Mesendoderm (in vitro differentiated cells): Measurements from ENCODE around the gene FRZB.

Source experiments
- DNase-seq: peaks from one replicate; pipeline ENCODE4 v3.0.0; 2013
- H2AK5ac ChIP-seq: 2 replicates; pipeline ENCODE4 v1.6.1; 2013; ENCODE audit warnings: low read length, inconsistent platforms
- H2BK120ac ChIP-seq: 2 replicates; pipeline ENCODE4 v1.6.1; 2013; ENCODE audit warnings: low read depth, mild to moderate bottlenecking, low read length, moderate library complexity, mixed read lengths
- H2BK15ac ChIP-seq: replicated peaks from 2 replicates; pipeline ENCODE4 v1.6.1; 2013; ENCODE audit warnings: low read depth, mild to moderate bottlenecking, moderate library complexity
- H2BK5ac ChIP-seq: 2 replicates; pipeline ENCODE4 v1.6.1; 2013; ENCODE audit warnings: low read length, inconsistent platforms
- H3K18ac ChIP-seq: 2 replicates; pipeline ENCODE4 v1.6.1; 2013; ENCODE audit warnings: mild to moderate bottlenecking, low read length, mixed read lengths
- H3K23ac ChIP-seq: one replicate; pipeline ENCODE4 v1.6.1; 2013; ENCODE audit warnings: low read length
- H3K27ac ChIP-seq: 2 replicates; pipeline ENCODE4 v1.5.1; 2013; ENCODE audit warnings: low read depth, mild to moderate bottlenecking, inconsistent platforms, low read length, moderate library complexity
- H3K27me3 ChIP-seq: 2 replicates; pipeline ENCODE4 v1.6.1; 2013; ENCODE audit warnings: low read length, control low read depth, mild to moderate bottlenecking, inconsistent platforms; ENCODE audit not compliant: insufficient read depth, poor library complexity
- H3K36me3 ChIP-seq: 2 replicates; pipeline ENCODE4 v1.6.1; 2013; ENCODE audit warnings: low read length, inconsistent platforms; ENCODE audit not compliant: control insufficient read depth, insufficient read depth
- H3K4ac ChIP-seq: one replicate; pipeline ENCODE4 v1.6.1; 2013; ENCODE audit warnings: low read depth, mild to moderate bottlenecking, low read length, moderate library complexity
- H3K4me1 ChIP-seq: 2 replicates; pipeline ENCODE4 v1.6.1; 2013; ENCODE audit warnings: low read depth, low read length, inconsistent platforms; ENCODE audit not compliant: control insufficient read depth
- H3K4me2 ChIP-seq: 2 replicates; pipeline ENCODE4 v1.6.1; 2013; ENCODE audit warnings: low read length
- H3K4me3 ChIP-seq: 2 replicates; pipeline ENCODE4 v1.5.1; 2013; ENCODE audit warnings: mild to moderate bottlenecking, low read length
- H3K56ac ChIP-seq: one replicate; pipeline ENCODE4 v1.6.1; 2013; ENCODE audit warnings: low read length
- H3K79me1 ChIP-seq: 2 replicates; pipeline ENCODE4 v1.6.1; 2013; ENCODE audit warnings: low read length, inconsistent platforms
- H3K79me2 ChIP-seq: 2 replicates; pipeline ENCODE4 v1.6.1; 2013; ENCODE audit warnings: mild to moderate bottlenecking, low read length; ENCODE audit not compliant: control insufficient read depth, insufficient read depth
- H3K9ac ChIP-seq: 2 replicates; pipeline ENCODE4 v1.6.1; 2013; ENCODE audit warnings: low read length, inconsistent platforms
- H4K5ac ChIP-seq: one replicate; pipeline ENCODE4 v1.6.1; 2013; ENCODE audit warnings: low read length
- H4K8ac ChIP-seq: one replicate; pipeline ENCODE4 v1.6.1; 2013; ENCODE audit warnings: low read depth, mild to moderate bottlenecking, control low read depth, low read length, moderate library complexity
- WGBS: extraction: QIAGEN DNeasy Blood & Tissue Kit; methylation state at CpG from one replicate; pipeline ENCODE4 v1.1.7; 2013; ENCODE audit warnings: low lambda C conversion rate, missing lambda C conversion rate; ENCODE audit not compliant: insufficient coverage; ENCODE audit errors: extremely low coverage; 5-methylcytosine and 5-hydroxymethylcytosine counted together

FRZB gene

GRCh38 chr2:182870227-182870626 lies 3.8 kb upstream of the FRZB start:
- Histone ChIP-seq H3K4ac (no peak overlapping the region), H3K4me3 (no peak overlapping the region), H2BK120ac (no peak overlapping the region), H3K36me3 (no peaks in the 10 kb centered on the region), H2AK5ac (no peak overlapping the region), H3K79me1 (no peaks in the 10 kb centered on the region), H2BK15ac (no peak overlapping the region), H3K9ac (no peak overlapping the region), H2BK5ac (no peak overlapping the region), H3K4me1 (peaks cover 8% of the 10 kb centered on the region), H3K27me3 (peaks cover 1% of the 10 kb centered on the region), H4K8ac (no peak overlapping the region), H4K5ac (no peak overlapping the region), H3K56ac (no peak overlapping the region), H3K23ac (no peak overlapping the region), H3K18ac (no peak overlapping the region), H3K79me2 (no peaks in the 10 kb centered on the region), H3K4me2 (no peak overlapping the region), H3K27ac (no peak overlapping the region)
- WGBS: no CpG with 5 or more reads among the region's 1 CpG
- DNase-seq: peak; percentile 79

- no peaks in the 10 kb centered on the region for H3K79me1 ChIP-seq
- peak; percentile 44 for DNase-seq
- WGBS: no CpG with 5 or more reads among the region's 6 CpGs
- no peaks in the 10 kb centered on the region for H3K36me3 ChIP-seq
- H3K56ac ChIP-seq: no peak overlapping the region
- H2BK120ac ChIP-seq: no peak overlapping the region
- no peaks in the 10 kb centered on the region for H3K79me2 ChIP-seq
- no peak overlapping the region for H3K4me3 ChIP-seq
- no peak overlapping the region for H3K18ac ChIP-seq
- no peak overlapping the region for H4K5ac ChIP-seq
- H3K27me3 ChIP-seq: peaks cover 3% of the 10 kb centered on the region
- H2BK5ac ChIP-seq: no peak overlapping the region
- no peak overlapping the region for H3K4me2 ChIP-seq
- no peak overlapping the region for H3K27ac ChIP-seq
- H2BK15ac ChIP-seq: no peak overlapping the region
- peaks cover 8% of the 10 kb centered on the region for H3K4me1 ChIP-seq
- no peak overlapping the region for H3K4ac ChIP-seq
- H2AK5ac ChIP-seq: no peak overlapping the region
- H3K23ac ChIP-seq: no peak overlapping the region
- no peak overlapping the region for H3K9ac ChIP-seq
- no peak overlapping the region for H4K8ac ChIP-seq
Observed at GRCh38 chr2:182868054-182868796, 1.8 kb upstream of the FRZB start.

- H3K4me1 ChIP-seq: peaks cover 8% of the 10 kb centered on the region
- H3K27ac ChIP-seq: no peak overlapping the region
- peak; percentile 23 for DNase-seq
Observed at GRCh38 chr2:182867426-182868053, 1.1 kb upstream of the FRZB start.

GRCh38 chr2:182866095-182866460 lies 359 bp downstream of the FRZB start:
- Histone ChIP-seq H3K18ac (no peak overlapping the region), H3K27ac (no peak overlapping the region), H3K9ac (peak overlapping the region; percentile 68), H3K23ac (no peak overlapping the region), H3K79me2 (no peaks in the 10 kb centered on the region), H3K4me2 (peak overlapping the region; percentile 93), H3K79me1 (no peaks in the 10 kb centered on the region), H3K36me3 (no peaks in the 10 kb centered on the region), H3K4me3 (peak overlapping the region; percentile 61), H3K56ac (peak overlapping the region; percentile 86), H4K5ac (no peak overlapping the region), H4K8ac (no peak overlapping the region), H3K4me1 (peaks cover 10% of the 10 kb centered on the region), H3K27me3 (peaks cover 3% of the 10 kb centered on the region), H3K4ac (no peak overlapping the region), H2AK5ac (no peak overlapping the region), H2BK15ac (no peak overlapping the region), H2BK5ac (no peak overlapping the region), H2BK120ac (no peak overlapping the region)
- WGBS: no CpG with 5 or more reads among the region's 19 CpGs
- DNase-seq: peak; percentile 44

More at GRCh38 chr2:182867426-182868053, 1.1 kb upstream of the FRZB start:
- Histone ChIP-seq H3K27me3 (peaks cover 3% of the 10 kb centered on the region), H3K23ac (no peak overlapping the region), H3K18ac (peak overlapping the region; percentile 65), H2BK5ac (no peak overlapping the region), H3K36me3 (no peaks in the 10 kb centered on the region), H3K79me2 (no peaks in the 10 kb centered on the region), H2BK120ac (no peak overlapping the region), H3K9ac (peak overlapping the region; percentile 68), H3K4me3 (peak overlapping the region; percentile 61), H2AK5ac (no peak overlapping the region), H3K56ac (peak overlapping the region; percentile 86), H3K4ac (peak overlapping the region; percentile 18), H4K8ac (no peak overlapping the region), H4K5ac (no peak overlapping the region), H3K79me1 (no peaks in the 10 kb centered on the region), H2BK15ac (no peak overlapping the region), H3K4me2 (peak overlapping the region; percentile 93)
- no CpG with 5 or more reads among the region's 12 CpGs for WGBS

- Histone ChIP-seq H3K23ac (no peak overlapping the region), H3K79me2 (no peaks in the 10 kb centered on the region), H3K79me1 (no peaks in the 10 kb centered on the region), H2BK120ac (no peak overlapping the region), H3K4me2 (no peak overlapping the region), H3K4me3 (no peak overlapping the region), H4K8ac (no peak overlapping the region), H2AK5ac (no peak overlapping the region), H3K4me1 (peaks cover 10% of the 10 kb centered on the region), H3K56ac (no peak overlapping the region), H2BK5ac (no peak overlapping the region), H3K9ac (no peak overlapping the region), H3K27me3 (peaks cover 3% of the 10 kb centered on the region), H4K5ac (no peak overlapping the region), H3K27ac (no peak overlapping the region), H2BK15ac (no peak overlapping the region), H3K36me3 (no peaks in the 10 kb centered on the region), H3K4ac (no peak overlapping the region), H3K18ac (no peak overlapping the region)
- no peak for DNase-seq
- WGBS: no CpG with 5 or more reads among the region's 4 CpGs
Observed at GRCh38 chr2:182864949-182865570, 1.4 kb downstream of the FRZB start.
